GM18520 (cell line): ENCODE data around the gene SPTBN4.
A peak's percentile ranks its signal among the peaks of the same experiment; 100 is the strongest.
"Not testable (repeated sequence)": the region's sequence is repeated elsewhere in the genome, so short reads cannot be mapped to it uniquely, and the experiment has no call there.

Source experiments
- ATAC-seq: cut with Tn5 transposase; IDR thresholded peaks from one replicate; pipeline ENCODE4 v1.9.1; 2021; ENCODE audit not compliant: unreplicated experiment

The SPTBN4 gene

DNA sequence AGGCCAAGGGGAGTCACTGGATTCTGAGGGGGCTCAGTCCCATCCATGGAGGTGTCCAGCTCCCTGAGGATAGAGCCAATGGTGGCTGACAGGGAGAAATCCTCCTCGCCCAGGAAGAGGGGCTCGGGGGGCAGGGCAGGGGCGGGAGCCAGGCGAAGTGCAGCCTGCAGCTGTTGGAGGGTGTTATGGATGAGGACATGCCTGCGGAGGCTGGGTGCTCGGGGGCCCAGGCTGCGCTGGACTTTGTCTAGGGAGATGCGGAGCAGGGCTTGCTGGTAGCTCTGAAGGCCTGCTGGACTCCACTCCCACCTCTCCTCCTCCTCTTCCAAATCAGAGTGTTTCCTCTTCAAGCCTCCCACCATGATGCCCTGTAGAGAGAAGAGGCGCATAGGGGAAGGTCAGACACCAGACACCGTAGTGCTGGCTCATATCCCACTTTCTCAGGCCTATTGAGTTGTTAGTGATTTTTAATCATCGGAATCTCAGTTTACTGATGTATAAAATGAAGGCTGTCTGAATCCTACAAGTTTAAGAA is 25.0 kb upstream of the SPTBN4 start:
- no peak for ATAC-seq

DNA sequence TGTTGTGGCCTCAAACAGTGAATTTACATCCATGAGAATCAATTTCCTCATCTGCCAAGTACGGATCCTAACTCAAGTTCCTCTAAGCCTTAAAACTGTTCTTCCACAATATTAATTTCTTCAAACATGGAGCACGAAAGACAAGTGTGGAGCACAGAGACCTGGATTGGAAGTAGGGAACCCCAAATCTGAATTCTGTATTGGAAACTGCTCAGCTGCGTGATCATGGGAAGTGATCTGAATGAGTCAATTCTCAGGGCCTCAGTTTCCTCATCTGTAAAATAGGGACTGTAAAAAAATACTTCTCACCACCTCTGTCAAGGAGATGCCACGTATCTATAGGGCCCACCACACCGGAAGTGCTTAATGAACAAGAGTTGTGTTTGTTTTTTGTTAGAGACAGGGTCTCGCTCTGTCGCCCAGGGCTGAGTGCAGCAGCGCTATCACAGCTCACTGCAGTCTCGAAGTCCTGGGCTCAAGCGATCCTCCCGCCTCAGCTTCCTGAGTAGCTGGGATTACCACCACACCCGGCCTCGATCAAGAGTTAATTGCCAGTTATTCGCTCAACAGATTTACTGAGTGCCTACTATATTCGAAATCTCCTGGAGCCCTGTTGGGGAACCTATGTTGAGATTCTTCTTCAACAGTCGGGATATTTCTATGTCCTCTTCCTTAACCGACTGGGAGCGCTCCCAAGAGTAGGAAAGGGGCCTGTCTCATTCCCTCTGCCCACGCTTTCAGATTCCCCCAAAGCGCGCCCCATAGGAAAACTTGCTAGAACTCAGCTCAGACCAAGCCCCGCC is 24.3 kb upstream of the SPTBN4 start:
- no peak for ATAC-seq

DNA sequence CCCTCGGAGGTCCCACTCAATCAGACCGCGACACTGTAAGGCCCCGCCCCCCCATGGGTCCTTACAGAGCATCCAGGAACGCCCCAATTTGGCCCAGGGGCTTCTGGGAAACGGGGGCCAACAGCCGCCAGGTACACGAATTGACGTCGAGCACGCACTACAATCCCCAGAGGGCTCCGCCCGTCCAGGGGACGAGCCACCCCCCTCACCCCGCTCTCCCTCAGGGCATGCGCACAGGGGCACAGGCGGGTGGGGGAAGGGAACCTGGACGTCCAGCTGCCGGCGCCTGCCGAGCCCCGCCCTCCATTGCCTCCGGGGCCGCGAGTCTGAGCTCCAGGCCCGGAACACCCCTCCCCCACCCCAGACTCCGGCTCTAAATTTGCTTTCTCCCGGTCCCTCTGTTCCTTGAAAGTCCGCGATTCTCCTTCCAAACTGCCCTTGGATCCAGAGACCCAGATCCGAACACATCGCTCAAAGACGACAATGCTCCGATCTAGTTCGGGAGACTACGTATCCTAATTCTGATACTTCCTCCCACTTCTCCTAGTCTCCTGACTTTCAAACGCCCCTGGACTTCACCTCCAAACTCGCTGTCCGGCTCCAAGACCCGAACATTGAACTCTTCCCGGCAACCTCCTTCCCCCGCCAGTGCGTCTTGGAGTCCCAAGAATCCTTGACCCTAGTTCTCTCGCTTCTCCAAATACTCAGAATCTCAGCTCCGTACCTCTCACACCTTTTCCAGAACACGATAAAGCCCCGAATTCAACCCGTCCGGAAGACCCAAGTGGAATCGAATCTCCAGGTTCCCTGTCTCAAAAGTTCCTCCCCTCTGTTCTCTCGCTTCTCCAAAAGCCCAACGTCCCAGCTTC is 23.4 kb upstream of the SPTBN4 start:
- ATAC-seq: peak; percentile 63

DNA sequence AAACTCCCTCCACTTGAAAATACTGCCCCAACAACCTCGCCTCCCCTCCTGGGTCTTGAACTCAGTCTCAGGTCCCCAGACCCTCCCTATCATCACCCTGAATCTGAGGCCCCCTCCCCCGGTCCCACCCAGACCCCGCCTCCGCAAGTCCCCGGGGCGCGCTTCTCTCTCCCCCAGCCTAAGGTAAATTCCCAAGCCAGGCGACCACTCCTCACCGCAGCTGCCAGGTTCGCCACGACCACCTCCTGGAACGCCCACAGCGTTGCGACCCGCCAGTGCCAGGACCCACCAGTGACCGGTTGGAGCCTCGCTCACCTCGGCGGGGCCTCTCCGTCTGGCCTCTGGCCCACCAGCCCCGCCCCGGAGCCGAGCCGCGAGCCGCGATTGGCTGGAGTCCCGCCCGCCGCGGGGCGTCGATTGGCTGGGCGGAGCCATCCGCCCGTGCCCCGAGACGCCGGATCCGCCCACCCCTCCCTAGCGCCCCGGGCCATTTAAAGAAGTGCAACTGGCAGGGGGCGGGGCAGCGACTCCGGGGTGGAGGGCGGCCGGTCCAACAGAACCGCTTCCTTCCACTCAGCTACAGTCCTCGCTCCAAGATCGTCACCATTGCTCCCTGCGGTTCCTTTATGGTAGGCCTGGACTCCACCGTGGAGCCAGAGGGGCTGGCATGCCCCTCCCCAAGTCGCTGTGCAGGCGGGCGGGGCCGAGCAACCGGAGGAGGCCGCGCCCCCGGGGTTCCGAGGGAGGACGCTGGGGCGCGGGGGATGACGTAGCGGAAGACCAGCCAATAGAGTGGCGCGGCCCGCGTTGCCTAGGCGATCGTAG is 22.6 kb upstream of the SPTBN4 start, which contains the start of gene SERTAD3:
SERTAD3 (minus strand) TSS at position 336 of the 825 bp plus-strand sequence. CDS start 2,255 bp downstream, outside the sequence.
- ATAC-seq: peak; percentile 54

DNA sequence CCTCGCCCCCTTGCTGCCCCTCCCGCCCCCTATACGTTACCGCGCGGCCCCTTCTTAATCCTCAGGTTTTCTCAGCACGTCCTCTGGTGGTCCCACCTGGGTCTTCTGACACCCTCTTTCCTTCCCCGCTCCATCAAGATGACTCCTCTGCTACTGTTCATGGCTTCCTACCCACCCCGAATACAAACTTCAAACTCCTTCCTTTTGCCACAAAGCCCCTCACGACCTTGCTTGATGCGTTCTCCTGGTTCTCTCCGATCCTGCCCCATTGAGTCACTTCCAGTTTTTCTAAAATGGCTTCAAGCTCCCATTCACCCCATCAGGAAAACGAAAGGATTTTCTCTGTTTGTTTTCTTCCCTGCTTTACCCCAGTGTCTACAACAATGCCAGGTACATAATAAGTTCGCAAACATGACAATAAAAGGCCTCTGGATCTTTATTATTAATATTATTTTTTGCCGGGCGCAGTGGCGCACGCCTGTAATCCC is 21.9 kb upstream of the SPTBN4 start:
- no peak for ATAC-seq

DNA sequence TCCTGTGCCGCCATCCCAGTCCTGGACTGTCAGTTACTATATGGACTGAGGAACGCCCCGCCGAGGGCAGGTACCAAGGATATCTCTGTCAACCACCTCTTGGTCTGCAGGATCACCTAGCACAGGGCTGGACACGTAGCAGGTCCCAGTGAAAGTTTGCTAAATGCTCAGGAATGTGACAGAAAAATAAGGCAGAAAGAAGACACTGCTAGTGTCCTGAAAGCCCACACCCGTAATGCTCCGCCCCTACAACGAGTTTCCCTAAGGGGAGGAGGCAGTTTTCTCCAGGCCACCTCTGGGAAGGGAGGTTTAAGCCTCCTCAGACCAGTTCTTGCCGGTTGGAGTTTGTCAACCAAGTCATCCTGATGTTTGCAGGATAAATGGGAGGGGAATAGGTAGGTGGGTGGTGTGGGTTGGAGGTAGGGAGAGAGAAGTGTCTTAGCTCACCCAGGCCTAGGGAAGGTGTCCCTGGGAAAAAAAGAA is 21.0 kb upstream of the SPTBN4 start:
- no peak for ATAC-seq

DNA sequence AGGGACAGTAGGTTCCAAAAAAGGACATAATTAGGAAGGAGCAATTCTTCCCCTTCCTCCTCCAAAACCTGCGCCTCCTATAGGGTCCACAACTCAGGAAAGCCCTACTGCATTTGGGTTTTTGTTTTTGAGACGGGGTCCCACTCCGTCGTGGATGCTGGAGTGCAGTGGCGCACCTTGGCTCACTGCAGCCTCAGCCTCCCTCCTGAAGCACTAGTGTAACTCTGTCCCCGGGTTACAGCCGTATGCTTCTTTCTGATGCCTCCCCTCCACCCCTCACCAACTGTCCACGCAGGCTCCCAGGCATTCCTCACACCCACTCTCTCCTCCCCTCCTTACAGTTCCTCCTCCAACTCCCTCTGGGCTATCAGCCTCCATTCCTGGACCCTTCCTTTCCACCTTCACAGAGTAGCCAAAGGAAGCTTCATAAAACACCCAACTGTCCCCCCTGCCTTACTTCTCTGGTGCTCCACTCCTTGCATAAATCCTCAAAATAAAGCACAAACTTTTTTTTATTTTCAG is 20.5 kb upstream of the SPTBN4 start:
- ATAC-seq: no peak

DNA sequence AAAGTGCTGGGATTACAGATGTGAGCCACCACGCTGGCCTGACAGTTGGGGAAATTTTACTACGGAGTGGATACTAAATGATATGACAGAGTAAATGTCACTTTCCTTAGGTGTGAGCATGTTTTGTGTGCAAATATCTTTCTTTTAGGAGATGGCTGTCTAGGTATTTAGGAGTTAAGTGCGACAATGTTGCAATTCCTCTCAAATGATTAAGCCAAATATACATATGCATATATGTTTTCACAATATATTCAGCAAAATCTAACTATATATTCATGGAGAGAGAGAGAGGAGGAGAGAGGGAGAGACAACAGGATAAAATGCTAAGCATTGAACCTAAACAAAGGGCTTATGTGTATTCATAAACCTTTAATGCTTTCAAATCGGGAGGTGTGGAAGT is 17.3 kb upstream of the SPTBN4 start:
- no peak for ATAC-seq

DNA sequence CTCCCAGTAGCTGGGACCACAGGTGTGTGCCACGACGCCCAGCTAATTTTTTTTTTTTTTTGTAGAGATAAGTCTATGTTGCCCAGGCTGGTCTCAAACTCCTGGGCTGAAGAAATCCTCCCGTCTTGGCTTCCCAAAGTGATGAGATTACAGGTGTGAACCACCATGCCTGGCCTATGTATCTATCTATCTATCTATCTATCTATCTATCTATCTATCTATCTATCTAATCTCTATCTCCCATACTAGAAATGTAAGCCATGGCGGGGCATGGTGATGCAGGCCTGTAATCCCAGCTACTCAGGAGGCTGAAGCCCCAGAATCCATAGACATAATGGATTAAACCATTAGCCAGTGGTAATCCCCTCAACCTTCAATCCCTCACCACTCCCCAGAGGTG is 16.1 kb upstream of the SPTBN4 start:
- ATAC-seq: no peak

DNA sequence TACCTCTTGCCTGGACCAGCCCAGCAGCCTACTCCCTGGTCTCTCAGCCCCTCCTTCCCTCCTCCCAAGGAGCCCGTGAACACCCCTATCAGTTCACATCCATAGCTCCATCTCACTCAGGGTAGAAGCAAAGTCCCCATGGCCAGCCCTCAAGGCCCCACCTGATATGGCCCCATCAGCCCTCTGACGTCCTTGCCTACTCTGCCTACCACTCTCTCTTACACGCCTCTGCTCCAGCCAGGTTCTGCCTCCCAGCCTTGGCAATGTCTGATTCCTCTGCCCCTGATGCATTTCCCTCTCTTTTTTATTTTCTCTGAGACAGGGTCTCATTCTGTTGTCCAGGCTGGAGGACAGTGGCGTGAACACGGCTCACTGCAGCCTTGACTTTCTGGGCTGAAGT is 14.8 kb upstream of the SPTBN4 start:
- ATAC-seq: no peak

DNA sequence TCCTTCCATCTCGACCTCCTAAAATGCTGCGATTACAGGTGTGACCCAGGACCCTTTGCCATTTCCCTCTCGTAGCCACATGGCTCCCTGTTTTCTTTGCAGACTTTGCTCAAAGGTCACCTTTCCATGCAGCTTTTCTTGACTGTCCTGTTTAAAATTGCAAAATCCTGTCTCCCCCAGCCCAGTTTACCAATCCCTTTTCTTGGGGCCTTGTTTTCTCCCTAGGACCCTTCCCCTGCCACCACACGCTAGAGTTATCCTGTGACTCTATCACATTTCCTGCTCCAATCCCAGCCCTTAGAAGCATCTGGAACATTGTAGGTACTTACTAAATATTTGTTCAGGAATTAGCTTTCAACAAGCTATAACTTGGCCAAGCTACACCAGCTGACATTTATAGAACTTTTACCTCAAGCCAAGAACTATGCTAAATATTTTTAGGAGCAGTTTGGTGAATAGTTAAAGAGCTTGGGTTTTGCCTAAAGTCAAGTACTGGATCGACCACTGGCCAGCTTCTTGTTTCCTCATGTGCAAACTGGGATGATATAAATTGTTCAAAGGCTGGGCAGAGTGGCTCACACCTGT is 13.6 kb upstream of the SPTBN4 start:
- no peak for ATAC-seq

DNA sequence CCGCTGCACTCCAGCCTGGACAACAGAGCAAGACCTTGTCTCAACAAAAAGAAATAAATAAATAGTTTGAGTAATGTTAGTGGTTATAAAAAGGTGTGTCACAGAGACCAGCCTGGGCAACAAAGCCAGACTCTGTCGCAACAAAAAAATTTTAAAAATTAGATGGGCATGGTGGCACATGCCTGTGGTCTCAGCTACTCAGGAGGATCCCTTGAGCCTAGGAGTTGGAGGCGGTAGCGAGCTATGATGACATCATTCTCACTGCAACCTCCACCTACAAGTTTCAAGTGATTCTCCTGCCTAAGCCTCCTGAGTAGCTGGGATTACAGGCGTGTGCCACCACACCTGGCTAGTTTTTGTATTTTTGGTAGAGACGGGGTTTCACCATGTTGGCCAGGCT is 12.9 kb upstream of the SPTBN4 start:
- not testable (repeated sequence) for ATAC-seq

DNA sequence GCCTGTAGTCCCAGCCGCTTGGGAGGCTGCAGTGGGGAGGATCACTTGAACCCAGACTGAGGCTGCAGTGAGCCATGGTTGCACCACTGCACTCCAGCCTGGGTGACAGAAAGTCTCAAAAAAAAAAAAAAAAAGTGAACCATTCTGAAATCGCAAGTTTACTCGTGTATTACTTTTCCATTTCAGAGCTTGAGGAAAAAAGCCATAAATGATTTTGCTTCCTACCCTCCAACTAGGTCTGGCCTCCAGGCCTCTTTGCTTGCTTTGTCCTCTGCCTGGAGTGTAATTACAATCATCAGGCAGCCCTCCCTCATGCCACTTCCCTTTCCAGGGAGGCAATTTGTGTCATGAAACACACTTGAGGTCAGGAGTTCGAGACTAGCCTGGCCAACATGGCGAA is 9.8 kb upstream of the SPTBN4 start:
- ATAC-seq: no peak

DNA sequence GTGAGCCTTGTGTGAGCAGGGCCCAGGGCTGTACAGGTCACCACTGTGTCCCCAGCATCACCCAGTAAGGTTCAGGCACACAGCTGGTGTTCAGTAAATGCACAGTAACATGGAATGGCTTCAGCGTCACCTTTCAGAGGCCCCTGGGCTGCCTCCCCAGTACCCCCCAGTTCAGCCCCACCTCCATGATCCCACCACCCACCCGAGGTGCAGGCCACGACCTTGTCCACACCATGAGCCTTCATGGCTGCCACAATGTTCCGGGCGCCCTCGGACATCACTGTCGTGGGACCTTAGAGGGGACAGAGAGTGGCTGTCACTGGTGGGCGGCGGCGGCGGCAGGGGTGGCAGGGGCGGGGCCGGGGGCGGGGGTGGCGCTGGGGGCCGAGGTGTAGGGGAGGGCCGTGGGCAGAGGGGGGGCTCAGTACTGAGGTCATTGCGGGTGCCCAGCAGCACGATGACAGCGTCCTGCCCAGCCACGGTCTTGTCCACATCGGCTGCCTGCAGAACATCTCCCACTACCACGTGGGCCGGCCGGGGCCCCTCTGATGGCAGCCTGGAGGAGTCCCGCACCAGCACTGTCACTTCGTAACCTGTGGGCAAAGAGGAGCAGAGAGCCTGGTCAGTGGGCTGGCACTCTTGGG is 8.7 kb upstream of the SPTBN4 start:
- no peak for ATAC-seq

DNA sequence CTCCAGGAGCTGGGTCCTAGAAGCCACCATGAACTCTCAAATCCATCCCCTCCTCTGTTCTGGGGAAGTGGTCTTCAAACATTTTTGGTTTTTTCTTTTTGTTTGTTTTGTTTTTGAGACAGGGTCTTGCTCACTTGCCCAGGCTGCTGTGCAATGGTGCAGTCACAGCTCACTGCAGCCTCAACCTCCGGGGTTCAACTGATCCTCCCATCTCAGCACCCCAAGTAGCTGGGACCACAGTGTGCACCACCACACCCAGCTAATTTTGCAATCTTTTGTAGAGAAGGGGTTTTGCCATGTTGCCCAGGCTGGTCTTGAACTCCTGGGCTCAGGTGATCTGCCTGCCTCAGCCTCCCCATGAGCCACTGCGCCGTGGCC is 8.2 kb upstream of the SPTBN4 start:
- no peak for ATAC-seq

DNA sequence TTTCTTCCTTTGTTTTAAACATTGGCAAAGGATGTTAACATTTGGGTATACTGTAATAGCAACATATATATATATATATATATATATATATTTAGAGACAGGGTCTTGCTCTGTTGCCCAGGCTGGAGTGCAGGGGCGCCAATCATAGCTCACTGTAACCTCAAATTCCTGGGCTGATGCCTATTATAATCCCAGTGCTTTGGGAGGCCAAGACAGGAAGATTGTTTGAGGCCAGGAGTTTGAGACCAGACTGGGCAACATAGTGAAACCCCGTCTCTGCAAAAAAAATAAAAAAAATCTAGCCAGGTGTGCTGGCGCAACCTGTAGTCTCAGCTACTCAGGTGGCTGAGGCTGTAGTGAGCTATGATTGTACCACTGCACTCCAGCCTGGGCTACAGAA is 6.6 kb upstream of the SPTBN4 start:
- no peak for ATAC-seq

DNA sequence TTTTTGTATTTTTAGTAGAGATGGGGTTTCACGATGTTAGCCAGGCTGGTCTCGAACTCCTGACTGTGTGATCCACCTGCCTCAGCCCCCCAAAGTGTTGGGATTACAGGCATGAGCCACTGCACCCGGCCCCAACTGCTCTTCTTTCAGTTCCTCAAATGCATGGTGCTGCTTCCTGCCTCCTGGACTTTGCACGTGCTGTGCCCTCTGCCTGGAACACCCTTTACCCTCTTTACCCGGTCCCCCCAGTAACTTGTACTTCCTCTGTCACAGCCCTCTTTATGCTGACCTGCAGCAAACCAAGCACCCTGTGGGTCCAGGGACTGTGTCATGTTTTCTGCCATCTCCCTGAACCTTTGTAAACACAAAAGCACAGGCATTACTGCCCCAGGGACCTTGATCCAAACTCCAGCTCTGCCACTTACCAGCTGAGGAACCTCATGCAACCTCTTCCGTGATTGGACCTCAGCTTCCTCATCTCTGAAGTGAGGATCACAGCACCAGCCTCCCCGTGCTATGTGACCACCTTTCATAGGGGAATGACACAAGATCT is 5.1 kb upstream of the SPTBN4 start:
- ATAC-seq: no peak

DNA sequence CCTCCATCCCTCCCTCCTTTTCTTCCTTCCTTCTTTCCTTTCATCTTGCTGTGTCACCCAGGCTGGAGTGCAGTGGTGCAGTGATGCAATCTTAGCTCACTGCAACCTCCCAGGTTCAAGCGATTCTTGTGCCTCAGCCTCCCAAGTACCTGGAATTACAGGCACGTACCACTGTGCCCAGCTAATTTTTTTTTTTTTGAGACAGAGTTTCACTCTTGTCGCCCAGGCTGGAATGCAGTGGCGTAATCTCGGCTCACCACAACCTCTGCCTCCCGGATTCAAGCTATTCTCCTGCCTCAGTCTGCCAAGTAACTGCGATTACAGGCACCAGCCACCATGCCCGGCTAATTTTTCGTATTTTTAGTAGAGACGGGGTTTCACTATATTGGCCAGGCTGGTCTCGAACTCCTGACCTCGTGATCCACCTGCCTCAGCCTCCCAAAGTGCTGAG is 3.2 kb upstream of the SPTBN4 start:
- not testable (repeated sequence) for ATAC-seq
